Neural progenitor cell (in vitro differentiated cells): ENCODE measurements around the gene P2RY6. TPM values are rescaled to one million over a fixed set of nuclear protein-coding genes. Genes with fewer than 3 reads are reported as not detected.

ENCODE experiments used
- DNase-seq: peaks from one replicate; pipeline ENCODE4 v3.0.0-alpha.2; 2016; ENCODE audit warnings: low spot score
- H2AFZ ChIP-seq: fragments of 200-600 bp; sonication (generic); replicated peaks from 2 replicates; pipeline ENCODE4 v1.6.1; 2016; ENCODE audit warnings: antibody characterized with exemption
- H3F3A ChIP-seq: fragments of 200-600 bp; sonication (generic); 2 replicates; pipeline ENCODE4 v1.6.1; 2016; ENCODE audit warnings: antibody characterized with exemption, low read depth
- H3K27ac ChIP-seq: fragments of 200-600 bp; sonication (generic); 2 replicates; pipeline ENCODE4 v1.5.1; 2016; ENCODE audit warnings: mild to moderate bottlenecking
- H3K27me3 ChIP-seq: fragments of 200-600 bp; sonication (generic); 2 replicates; pipeline ENCODE4 v1.6.1; 2016; ENCODE audit warnings: mild to moderate bottlenecking, moderate library complexity
- H3K36me3 ChIP-seq: fragments of 200-600 bp; sonication (generic); 2 replicates; pipeline ENCODE4 v1.5.1; 2016
- H3K4me1 ChIP-seq: fragments of 200-600 bp; sonication (generic); 2 replicates; pipeline ENCODE4 v1.6.1; 2016; ENCODE audit warnings: mixed run types
- H3K4me2 ChIP-seq: fragments of 200-600 bp; sonication (generic); 2 replicates; pipeline ENCODE4 v1.6.1; 2016
- H3K4me3 ChIP-seq: fragments of 200-600 bp; sonication (generic); 2 replicates; pipeline ENCODE4 v1.5.1; 2016
- H3K79me2 ChIP-seq: fragments of 200-600 bp; sonication (generic); 2 replicates; pipeline ENCODE4 v1.6.1; 2016; ENCODE audit warnings: low read depth
- H3K9ac ChIP-seq: fragments of 200-600 bp; sonication (generic); 2 replicates; pipeline ENCODE4 v1.6.1; 2016
- H3K9me3 ChIP-seq: fragments of 200-600 bp; sonication (generic); 2 replicates; pipeline ENCODE4 v1.5.1; 2016; ENCODE audit warnings: low read depth
- H4K20me1 ChIP-seq: fragments of 200-600 bp; sonication (generic); 2 replicates; pipeline ENCODE4 v1.6.1; 2016; ENCODE audit warnings: low read depth
- H3K27ac Mint-ChIP-seq: 3 replicates; pipeline ENCODE4 v1.8.0; 2021; ENCODE audit warnings: mixed read lengths
- H3K27me3 Mint-ChIP-seq: 2 replicates; pipeline ENCODE4 v1.8.0; 2022; ENCODE audit warnings: low read depth, mild to moderate bottlenecking, inconsistent platforms, moderate library complexity, mixed read lengths; ENCODE audit not compliant: insufficient read depth
- H3K36me3 Mint-ChIP-seq: 3 replicates; pipeline ENCODE4 v1.8.0; 2021; ENCODE audit warnings: mixed read lengths
- H3K4me1 Mint-ChIP-seq: 3 replicates; pipeline ENCODE4 v1.8.0; 2021; ENCODE audit warnings: mixed read lengths
- H3K4me3 Mint-ChIP-seq: 3 replicates; pipeline ENCODE4 v1.8.0; 2021; ENCODE audit warnings: mild to moderate bottlenecking, moderate library complexity, mixed read lengths
- H3K9me3 Mint-ChIP-seq: 3 replicates; pipeline ENCODE4 v1.8.0; 2020; ENCODE audit warnings: mixed read lengths
- CTCF ChIP-seq: fragments of 200-600 bp; sonication (generic); IDR thresholded peaks from 2 replicates; pipeline ENCODE4 v1.5.1; 2017; ENCODE audit warnings: antibody characterized with exemption, mild to moderate bottlenecking
- EZH2 ChIP-seq: fragments of 200-600 bp; sonication (generic); IDR thresholded peaks from 2 replicates; pipeline ENCODE4 v1.6.1; 2017; ENCODE audit warnings: antibody characterized with exemption, mild to moderate bottlenecking, moderate library complexity
- EZH2phosphoT487 ChIP-seq: fragments of 200-600 bp; sonication (generic); IDR thresholded peaks from 2 replicates; pipeline ENCODE4 v1.6.1; 2017; ENCODE audit warnings: antibody characterized with exemption
- total RNA-seq: library from RNA; depleted of rRNA; stranded (reverse); fragments of >200 nt; gene quantifications from 2 replicates; pipeline ENCODE4 v1.2.3, GENCODE V29; 2015; ENCODE audit warnings: low replicate concordance

Gene P2RY6
- total RNA-seq, 1 donor from 2014 or later, result not detected

- H3K36me3 Mint-ChIP-seq, result no peaks in the 10 kb centered on the region
- no peaks in the 10 kb centered on the region for H4K20me1 ChIP-seq
- H3K9me3 Mint-ChIP-seq, result no peaks in the 10 kb centered on the region
- peaks cover 39% of the 10 kb centered on the region for H3K27me3 ChIP-seq
- H3K27me3 Mint-ChIP-seq, result peaks cover 18% of the 10 kb centered on the region
- H3K4me3 Mint-ChIP-seq, result no peak overlapping the region
- no peaks in the 10 kb centered on the region for H3K79me2 ChIP-seq
- H3K27ac ChIP-seq, result no peak overlapping the region
- H3K4me1 Mint-ChIP-seq, result peaks cover 33% of the 10 kb centered on the region
- H3K4me3 ChIP-seq, result no peak overlapping the region
- no peaks in the 10 kb centered on the region for H3K9me3 ChIP-seq
- no peak overlapping the region for H3K4me2 ChIP-seq
- no peak for TF ChIP-seq CTCF
- no peak for DNase-seq
- peak overlapping the region; percentile 3 for H2AFZ ChIP-seq
- H3F3A ChIP-seq, result no peaks in the 10 kb centered on the region
- H3K9ac ChIP-seq, result no peak overlapping the region
- no peak overlapping the region for H3K27ac Mint-ChIP-seq
- H3K4me1 ChIP-seq, result peaks cover 5% of the 10 kb centered on the region
- no peaks in the 10 kb centered on the region for H3K36me3 ChIP-seq
Measured at GRCh38 chr11:73267122-73267846, 4.9 kb upstream of the P2RY6 start.

GRCh38 chr11:73267906-73268540 lies 4.1 kb upstream of the P2RY6 start:
- Mint-ChIP-seq H3K27me3 (peaks cover 20% of the 10 kb centered on the region), H3K9me3 (no peaks in the 10 kb centered on the region), H3K4me3 (no peak overlapping the region), H3K4me1 (peaks cover 38% of the 10 kb centered on the region), H3K27ac (no peak overlapping the region), H3K36me3 (no peaks in the 10 kb centered on the region)
- Histone ChIP-seq H3K36me3 (no peaks in the 10 kb centered on the region), H2AFZ (peak overlapping the region; percentile 3), H3K4me3 (no peak overlapping the region), H3F3A (no peaks in the 10 kb centered on the region), H3K79me2 (no peaks in the 10 kb centered on the region), H3K9me3 (no peaks in the 10 kb centered on the region), H3K27ac (no peak overlapping the region), H3K9ac (no peak overlapping the region), H3K4me1 (peaks cover 12% of the 10 kb centered on the region), H3K4me2 (no peak overlapping the region), H3K27me3 (peaks cover 32% of the 10 kb centered on the region), H4K20me1 (no peaks in the 10 kb centered on the region)
- TF ChIP-seq EZH2phosphoT487 (no peak), CTCF (no peak), EZH2 (no peak)
- DNase-seq, result no peak

- no peak for TF ChIP-seq EZH2
- no peak for TF ChIP-seq CTCF
- TF ChIP-seq EZH2phosphoT487, result no peak
- DNase-seq, result no peak
- Mint-ChIP-seq H3K36me3 (no peaks in the 10 kb centered on the region), H3K4me1 (peaks cover 43% of the 10 kb centered on the region), H3K27me3 (peaks cover 23% of the 10 kb centered on the region), H3K27ac (no peak overlapping the region), H3K9me3 (no peaks in the 10 kb centered on the region), H3K4me3 (no peak overlapping the region)
- H4K20me1 ChIP-seq, result no peaks in the 10 kb centered on the region
- H2AFZ ChIP-seq, result no peak overlapping the region
- no peak overlapping the region for H3K4me2 ChIP-seq
- H3K4me3 ChIP-seq, result no peak overlapping the region
- no peak overlapping the region for H3K27ac ChIP-seq
- H3K9ac ChIP-seq, result no peak overlapping the region
- no peaks in the 10 kb centered on the region for H3K79me2 ChIP-seq
- H3K27me3 ChIP-seq, result peaks cover 24% of the 10 kb centered on the region
- H3K4me1 ChIP-seq, result peaks cover 12% of the 10 kb centered on the region
- no peaks in the 10 kb centered on the region for H3K36me3 ChIP-seq
- H3F3A ChIP-seq, result no peaks in the 10 kb centered on the region
- no peaks in the 10 kb centered on the region for H3K9me3 ChIP-seq
Measured at GRCh38 chr11:73268671-73269271, 3.4 kb upstream of the P2RY6 start.
